Measurements from ENCODE around the gene RET. TPM values are rescaled to one million over a fixed set of nuclear protein-coding genes. Genes with fewer than 3 reads are reported as not detected.

Gene RET
- total RNA-seq, 1 experiment from 2014 or later, result 68.0 TPM

- ChIA-PET POLR2A (ENCODE audit: low non-redundant PET) (no interaction called here), CTCF (no interaction called here)
- TF ChIP-seq EZH2 (IDR thresholded peaks at IDR 0.05; ENCODE audit: borderline replicate concordance, low read depth, low read length, poor library complexity, severe bottlenecking), result no peak
- TF ChIP-seq CTCF (conservative IDR thresholded peaks at IDR 0.05; ENCODE audit: low read depth, low read length), result no peak
- no TSS peak for BruUV-seq (replicated peaks)
- Histone ChIP-seq H3K4me3 (ENCODE audit: low read depth, low read length, poor library complexity, severe bottlenecking) (no peak overlapping the region), H3K36me3 (ENCODE audit: insufficient read depth, low read length, poor library complexity, severe bottlenecking) (no peaks in the 10 kb centered on the region), H3K27ac (ENCODE audit: low read depth, low read length, poor library complexity, severe bottlenecking) (no peak overlapping the region), H3K27me3 (replicated peaks; ENCODE audit: insufficient read depth, low read depth, low read length, poor library complexity) (peaks cover 3% of the 10 kb centered on the region), H3K4me1 (ENCODE audit: insufficient read depth, low read length, poor library complexity, severe bottlenecking) (peaks cover 26% of the 10 kb centered on the region), H3K9me3 (ENCODE audit: low read depth, low read length, poor library complexity, severe bottlenecking) (no peaks in the 10 kb centered on the region)
- intact Hi-C loops (cut with micrococcal nuclease; ENCODE audit: unreplicated experiment), result no loop called here
- no peak for DNase-seq (ENCODE audit: low spot score)
Observed at GRCh38 chr10:43082746-43083145, 5.9 kb downstream of the RET start.

DNA sequence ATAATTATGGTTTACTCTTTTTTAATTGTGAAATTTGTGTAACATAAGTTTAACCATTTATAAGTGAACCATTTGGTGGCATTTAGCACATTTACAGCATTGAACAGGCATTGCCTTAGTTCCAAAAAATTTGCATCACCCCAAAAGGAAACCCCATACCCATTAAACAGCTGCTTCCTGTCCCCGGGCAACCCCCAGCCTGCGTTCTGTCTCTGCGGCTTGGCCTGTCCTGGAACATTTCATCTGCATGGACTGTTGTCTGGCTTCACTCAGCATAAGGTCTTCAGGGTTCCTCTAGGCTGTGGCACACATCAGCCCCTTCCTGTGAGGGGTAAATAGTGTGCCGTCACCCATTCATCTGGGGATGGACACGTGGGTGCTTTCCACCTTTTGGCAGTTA, 6.9 kb downstream of the RET start:
- CTCF ChIA-PET, result no interaction called here
- DNase-seq (ENCODE audit: low spot score), result no peak
- intact Hi-C loops (cut with micrococcal nuclease; ENCODE audit: unreplicated experiment), result no loop called here
- no peak for TF ChIP-seq CTCF (conservative IDR thresholded peaks at IDR 0.05; ENCODE audit: low read depth, low read length)
- no peaks in the 10 kb centered on the region for H3K9me3 ChIP-seq (ENCODE audit: low read depth, low read length, poor library complexity, severe bottlenecking)
- H3K27me3 ChIP-seq (replicated peaks; ENCODE audit: insufficient read depth, low read depth, low read length, poor library complexity), result no peaks in the 10 kb centered on the region
- POLR2A ChIA-PET (ENCODE audit: low non-redundant PET), result no interaction called here
- no TSS peak for BruUV-seq (replicated peaks)
- peaks cover 23% of the 10 kb centered on the region for H3K4me1 ChIP-seq (ENCODE audit: insufficient read depth, low read length, poor library complexity, severe bottlenecking)
- H3K36me3 ChIP-seq (ENCODE audit: insufficient read depth, low read length, poor library complexity, severe bottlenecking), result no peaks in the 10 kb centered on the region
- H3K4me3 ChIP-seq (ENCODE audit: low read depth, low read length, poor library complexity, severe bottlenecking), result no peak overlapping the region
- peak overlapping the region; percentile 39 for H3K27ac ChIP-seq (ENCODE audit: low read depth, low read length, poor library complexity, severe bottlenecking)

DNA sequence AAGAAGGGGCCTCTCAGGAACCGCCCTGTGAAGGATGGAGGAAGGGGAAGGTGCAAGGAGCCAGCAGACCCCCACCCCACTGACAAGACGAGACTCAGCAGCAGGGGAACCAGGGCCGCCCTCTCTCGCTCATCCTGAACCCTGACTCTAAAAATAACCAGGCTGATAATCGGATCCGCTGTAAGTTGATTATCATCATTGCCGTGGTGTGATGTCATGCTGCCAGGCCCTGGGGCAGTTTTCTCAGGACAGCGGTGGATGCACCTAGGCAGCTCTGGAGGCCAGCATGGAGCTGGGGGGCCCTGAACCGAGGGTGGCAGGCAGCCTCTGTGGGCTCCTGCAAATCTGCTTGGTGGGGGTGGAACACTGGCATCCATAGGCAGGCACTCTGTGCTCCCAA, 7.9 kb downstream of the RET start:
- DNase-seq (ENCODE audit: low spot score), result no peak
- Histone ChIP-seq H3K4me3 (ENCODE audit: low read depth, low read length, poor library complexity, severe bottlenecking) (no peak overlapping the region), H3K27ac (ENCODE audit: low read depth, low read length, poor library complexity, severe bottlenecking) (no peak overlapping the region), H3K4me1 (ENCODE audit: insufficient read depth, low read length, poor library complexity, severe bottlenecking) (peaks cover 18% of the 10 kb centered on the region), H3K36me3 (ENCODE audit: insufficient read depth, low read length, poor library complexity, severe bottlenecking) (no peaks in the 10 kb centered on the region), H3K27me3 (replicated peaks; ENCODE audit: insufficient read depth, low read depth, low read length, poor library complexity) (no peaks in the 10 kb centered on the region), H3K9me3 (ENCODE audit: low read depth, low read length, poor library complexity, severe bottlenecking) (no peaks in the 10 kb centered on the region)
- TF ChIP-seq EZH2 (IDR thresholded peaks at IDR 0.05; ENCODE audit: borderline replicate concordance, low read depth, low read length, poor library complexity, severe bottlenecking) (no peak), CTCF (conservative IDR thresholded peaks at IDR 0.05; ENCODE audit: low read depth, low read length) (no peak)
- no TSS peak for BruUV-seq (replicated peaks)
- intact Hi-C loops (cut with micrococcal nuclease; ENCODE audit: unreplicated experiment), result no loop called here
- POLR2A ChIA-PET (ENCODE audit: low non-redundant PET), result interaction anchor here (0.7 kb wide), 1 partner anchor 364 kb away, joined by 3 read pairs; no protein-coding TSS in a partner anchor
- CTCF ChIA-PET, result no interaction called here
